ENCODE results near the gene GCSAM. TPM values are rescaled to one million over a fixed set of nuclear protein-coding genes. Genes with fewer than 3 reads are reported as not detected.

The GCSAM gene
- not detected in 2 replicates for total RNA-seq (2014; rRNA removed)
- 0.30 TPM for polyA plus RNA-seq (2012)

DNA sequence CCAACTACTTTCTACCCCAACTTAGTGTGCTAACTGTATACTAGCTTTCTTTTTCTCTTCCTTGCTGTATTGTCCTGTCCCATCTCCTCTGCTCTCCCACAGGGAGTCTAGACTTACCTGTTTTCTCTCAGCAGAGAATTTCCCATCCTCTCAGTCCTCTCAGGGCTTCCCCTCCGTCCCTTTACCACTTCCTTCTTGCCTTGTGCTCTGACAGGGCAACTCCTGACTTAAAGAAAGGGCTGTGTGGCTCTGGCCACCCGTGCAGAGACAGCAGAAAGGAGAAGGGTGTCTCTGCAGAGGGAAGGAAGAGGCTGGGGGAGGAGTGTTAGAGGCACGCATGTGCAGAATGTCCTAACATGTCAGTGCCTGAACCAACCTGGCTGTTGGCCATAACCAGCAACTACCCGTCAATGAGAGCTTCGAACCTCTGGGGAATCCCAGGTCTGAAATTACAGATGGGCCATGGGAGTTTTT, at the start of gene GCSAM:
GCSAM (minus strand) TSS at position 274 of the 474 bp plus-strand sequence; CDS start at position 146, 128 bp downstream.
- no peak for DNase-seq (ENCODE audit: low read depth)

DNA sequence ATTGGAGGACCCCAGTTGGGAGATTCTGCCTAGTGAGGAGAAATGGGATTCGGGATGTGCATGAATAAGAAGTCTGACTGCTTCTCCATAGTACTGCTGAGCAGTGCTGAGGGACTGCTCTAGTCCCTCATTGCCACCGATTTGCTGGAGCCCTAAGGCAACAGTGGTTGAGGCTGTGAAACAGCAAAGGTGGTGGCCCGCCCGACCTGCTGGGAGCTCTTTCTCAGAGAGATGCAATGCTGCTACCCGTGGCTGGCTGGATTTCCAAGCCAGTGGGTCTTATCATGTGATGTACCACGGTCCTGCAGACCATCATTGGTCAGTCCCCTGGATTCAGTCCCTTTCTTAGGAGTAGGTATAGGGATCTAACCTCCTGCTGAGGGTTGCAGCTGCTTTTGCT, 42.6 kb upstream of the GCSAM start:
- DNase-seq (ENCODE audit: low read depth), result no peak

DNA sequence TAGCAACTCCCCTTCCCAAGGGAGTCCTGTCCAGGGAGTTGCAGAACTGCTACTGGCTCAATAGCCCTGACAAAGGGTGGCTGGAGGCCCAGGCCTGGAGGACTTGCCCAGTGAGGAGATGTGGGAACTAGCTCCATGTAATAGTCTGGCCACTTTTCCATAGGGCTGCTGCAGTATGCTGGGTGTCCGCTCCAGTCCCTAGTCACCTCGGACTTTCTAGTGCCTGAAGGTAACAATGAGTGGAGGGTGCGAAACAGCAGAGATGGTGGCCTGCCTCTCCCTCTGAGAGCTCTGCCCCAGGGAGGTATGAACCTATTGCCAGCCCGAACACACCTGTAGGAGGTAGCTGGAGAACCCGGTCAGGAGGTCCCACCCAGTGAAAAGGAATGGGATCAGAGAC, 42.0 kb upstream of the GCSAM start:
- DNase-seq (ENCODE audit: low read depth), result no peak

DNA sequence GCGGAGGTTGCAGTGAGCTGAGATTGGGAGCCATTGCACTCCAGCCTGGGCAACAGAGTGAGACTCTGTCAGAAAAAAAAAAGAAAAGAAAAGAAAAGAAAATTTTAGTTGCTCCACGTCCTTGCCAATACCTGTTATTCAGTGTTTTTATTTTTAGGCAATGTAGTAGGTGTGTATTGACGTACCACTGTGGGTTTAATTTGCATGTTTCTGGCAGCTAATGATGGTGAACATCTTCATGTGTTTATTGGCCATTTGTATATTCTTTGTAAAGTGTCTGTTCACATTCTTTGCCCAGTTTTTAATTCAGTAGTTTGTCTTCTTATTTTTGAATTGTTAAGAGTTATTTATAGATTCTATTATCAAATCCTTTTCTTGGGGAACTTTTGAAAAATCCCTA, 38.1 kb upstream of the GCSAM start:
- no peak for DNase-seq (ENCODE audit: low read depth)

GRCh38 chr3:112170046-112170445, 37.0 kb upstream of the GCSAM start:
- no peak for DNase-seq (ENCODE audit: low read depth)

GRCh38 chr3:112167758-112168157, 34.7 kb upstream of the GCSAM start:
- no peak for DNase-seq (ENCODE audit: low read depth)

GRCh38 chr3:112149136-112149535, 16.1 kb upstream of the GCSAM start:
- no peak for DNase-seq (ENCODE audit: low read depth)

GRCh38 chr3:112143689-112144088, 10.6 kb upstream of the GCSAM start:
- DNase-seq (ENCODE audit: low read depth), result no peak

GRCh38 chr3:112143251-112143650, 10.2 kb upstream of the GCSAM start:
- DNase-seq (ENCODE audit: low read depth), result peak; percentile 9

- DNase-seq (ENCODE audit: low read depth), result no peak
Measured at GRCh38 chr3:112141293-112141692, 8.2 kb upstream of the GCSAM start.

DNA sequence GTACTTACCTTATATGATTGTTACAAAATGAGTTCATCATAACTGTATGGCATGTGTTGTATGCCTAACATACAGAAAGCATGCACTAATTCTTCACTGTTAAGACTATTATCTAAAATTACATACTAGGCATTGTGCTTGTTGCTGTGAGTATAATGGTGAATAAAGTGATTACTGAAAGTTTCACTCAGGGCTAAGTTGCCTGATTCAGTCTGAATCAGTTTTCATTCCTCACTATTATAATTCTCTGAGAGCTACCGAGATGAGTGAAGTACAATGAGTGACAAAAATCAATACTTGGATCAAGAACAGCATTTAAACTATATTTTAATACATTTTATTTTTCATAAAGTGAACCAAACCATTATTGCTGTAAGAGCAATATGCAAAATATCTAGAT, 7.5 kb upstream of the GCSAM start:
- no peak for DNase-seq (ENCODE audit: low read depth)

GRCh38 chr3:112138219-112138969, 5.3 kb upstream of the GCSAM start:
- DNase-seq (ENCODE audit: low read depth), result no peak

DNA sequence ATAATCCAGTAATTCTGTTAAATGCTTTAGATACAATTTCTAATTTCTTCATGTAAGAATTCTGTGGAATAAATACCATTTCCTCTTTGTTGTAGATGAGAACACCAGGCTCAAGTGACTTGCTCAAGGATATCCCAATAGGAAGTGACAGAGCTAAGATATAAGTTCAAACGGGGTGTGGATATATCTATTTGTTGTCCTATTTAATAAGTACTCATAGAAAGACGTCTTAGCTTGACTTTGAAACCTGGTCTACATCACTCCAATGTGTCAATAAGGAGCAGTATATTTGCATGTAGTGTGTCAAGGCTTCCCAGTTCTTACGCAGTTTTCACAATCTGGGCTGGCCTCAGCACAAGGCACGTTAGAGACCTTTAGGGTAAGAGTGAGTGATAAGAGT, 4.7 kb upstream of the GCSAM start:
- no peak for DNase-seq (ENCODE audit: low read depth)

GRCh38 chr3:112136959-112137693, 4.1 kb upstream of the GCSAM start:
- DNase-seq (ENCODE audit: low read depth), result peak; percentile 48

GRCh38 chr3:112136046-112136445, 3.0 kb upstream of the GCSAM start:
- no peak for DNase-seq (ENCODE audit: low read depth)

DNA sequence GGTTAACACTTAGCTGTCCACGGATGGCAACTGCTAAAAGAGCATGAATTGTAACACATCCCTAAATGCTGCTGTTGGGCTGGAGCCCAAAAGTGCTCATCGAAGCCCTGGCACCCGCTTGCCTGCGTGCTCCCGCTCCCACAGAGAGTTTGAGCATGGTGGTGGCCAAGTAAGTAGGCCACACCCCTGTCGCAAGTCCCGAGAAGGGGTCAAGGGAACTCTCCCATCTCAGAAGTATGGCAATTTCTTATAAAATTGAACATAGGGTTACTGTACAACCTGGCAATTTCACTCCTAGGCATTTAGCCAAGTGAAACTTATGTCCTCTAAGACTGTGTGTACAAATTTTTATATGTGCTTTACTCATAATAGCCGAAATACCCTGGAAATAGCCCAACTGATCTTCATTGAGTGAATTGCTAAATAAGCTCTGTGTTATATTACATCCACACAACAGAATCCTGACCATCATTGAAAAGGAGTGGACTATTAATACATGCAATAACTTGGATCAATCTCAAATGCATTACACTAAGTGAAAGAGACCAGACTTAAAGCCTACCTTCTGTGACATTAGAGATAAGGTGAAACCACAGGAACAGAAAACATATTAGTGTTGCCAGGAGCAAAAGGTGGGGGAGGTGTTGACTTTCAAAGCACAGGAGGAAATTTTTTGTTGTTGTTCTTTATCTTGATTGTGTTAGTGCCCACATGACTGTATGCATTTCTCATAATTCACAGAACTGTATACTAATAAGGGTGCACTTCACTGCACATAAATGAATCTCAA, 1.5 kb upstream of the GCSAM start:
- DNase-seq (ENCODE audit: low read depth), result no peak

GRCh38 chr3:112133626-112134334, 732 bp upstream of the GCSAM start:
- DNase-seq (ENCODE audit: low read depth), result no peak

GRCh38 chr3:112132554-112132953, 494 bp downstream of the GCSAM start:
- DNase-seq (ENCODE audit: low read depth), result no peak

- no peak for DNase-seq (ENCODE audit: low read depth)
Measured at GRCh38 chr3:112132088-112132487, 960 bp downstream of the GCSAM start.

- DNase-seq (ENCODE audit: low read depth), result no peak
Measured at GRCh38 chr3:112131111-112131510, 1.9 kb downstream of the GCSAM start.

GRCh38 chr3:112130638-112130993, 2.4 kb downstream of the GCSAM start:
- DNase-seq (ENCODE audit: low read depth), result no peak
